Muscle of leg (tissue), 16 donors: ENCODE data around the gene CENPA. TPM values are rescaled to one million over a fixed set of nuclear protein-coding genes. Genes with fewer than 3 reads are reported as not detected.

Source experiments
- DNase-seq: peaks from one replicate; pipeline ENCODE4 v3.0.0; 2013
- H3K27ac ChIP-seq: one replicate; pipeline ENCODE4 v1.5.1; 2013; ENCODE audit warnings: mild to moderate bottlenecking, low read length, control low read depth
- H3K27me3 ChIP-seq: one replicate; pipeline ENCODE4 v1.6.1; 2013; ENCODE audit warnings: low read length; ENCODE audit not compliant: control insufficient read depth, insufficient read depth
- H3K36me3 ChIP-seq: one replicate; pipeline ENCODE4 v1.6.1; 2013; ENCODE audit warnings: low read length; ENCODE audit not compliant: control insufficient read depth, insufficient read depth
- H3K4me1 ChIP-seq: one replicate; pipeline ENCODE4 v1.6.1; 2013; ENCODE audit warnings: low read length; ENCODE audit not compliant: control insufficient read depth, insufficient read depth
- H3K4me3 ChIP-seq: one replicate; pipeline ENCODE4 v1.5.1; 2013; ENCODE audit warnings: low read length, control low read depth
- H3K9me3 ChIP-seq: replicated peaks from 2 replicates; pipeline ENCODE4 v1.6.1; 2013; ENCODE audit warnings: low read depth, low read length; ENCODE audit not compliant: control insufficient read depth
- WGBS: methylation state at CpG from one replicate; pipeline ENCODE4 v1.1.5; 2013; ENCODE audit warnings: missing lambda C conversion rate; ENCODE audit not compliant: insufficient coverage; 5-methylcytosine and 5-hydroxymethylcytosine counted together
- long read RNA-seq, 11 donors: transcript quantifications; one replicate each; lab custom pipeline, GENCODE V29; 2026
- polyA plus RNA-seq, 8 donors: library from polyadenylated mRNA; unstranded; fragments of 120-200 nt; gene quantifications; one replicate each; pipeline versions ENCODE4 v1.2.1 to v1.2.3, GENCODE V29; 2013; ENCODE audit warnings: inconsistent platforms in 1 of 8, low replicate concordance in 1 of 8; ENCODE audit not compliant: insufficient read length in 8 of 8, insufficient read depth in 1 of 8
- total RNA-seq: library from RNA; stranded (reverse); fragments of 120-200 nt; gene quantifications from one replicate; pipeline ENCODE4 v1.2.4, GENCODE V29; 2013

The CENPA gene
- total RNA-seq (4.3 TPM), polyA plus RNA-seq (10 to 100 TPM in 2 of 8 donors, 1 to 10 TPM in 6; 5.3 to 10.8 (median 8.5) TPM)
- long read RNA-seq, donor 1, partial matches to known transcripts: 0 of 2 reads
- long read RNA-seq, donor 1, other reads (novel, unspliced or antisense): 0 of 2 reads
- long read RNA-seq, donor 2, partial matches to known transcripts: 0 of 3 reads
- long read RNA-seq, donor 2, other reads (novel, unspliced or antisense): 0 of 3 reads
- long read RNA-seq, donor 3, partial matches to known transcripts: 0 of 1 reads
- long read RNA-seq, donor 3, other reads (novel, unspliced or antisense): 0 of 1 reads
- long read RNA-seq, donor 4, transcript CENPA-202 (5 exons, 1,452 nt): major isoform, 5 of 7 reads
- long read RNA-seq, donor 4, partial matches to known transcripts: 0 of 7 reads
- long read RNA-seq, donor 4, other reads (novel, unspliced or antisense): 0 of 7 reads
- long read RNA-seq, donor 5, transcript CENPA-202 (5 exons, 1,452 nt): major isoform, 15 of 16 reads
- long read RNA-seq, donor 5, partial matches to known transcripts: 0 of 16 reads
- long read RNA-seq, donor 5, other reads (novel, unspliced or antisense): 0 of 16 reads
- long read RNA-seq, donor 6, partial matches to known transcripts: 0 of 5 reads
- long read RNA-seq, donor 6, other reads (novel, unspliced or antisense): 0 of 5 reads
- long read RNA-seq, donor 7, partial matches to known transcripts: 0 of 4 reads
- long read RNA-seq, donor 7, other reads (novel, unspliced or antisense): 0 of 4 reads
- long read RNA-seq, donor 8, partial matches to known transcripts: 0 of 2 reads
- long read RNA-seq, donor 8, other reads (novel, unspliced or antisense): 0 of 2 reads
- long read RNA-seq, donor 9: 0 reads
- long read RNA-seq, donor 10, partial matches to known transcripts: 0 of 4 reads
- long read RNA-seq, donor 10, other reads (novel, unspliced or antisense): 0 of 4 reads
- long read RNA-seq, donor 11, partial matches to known transcripts: 0 of 2 reads
- long read RNA-seq, donor 11, other reads (novel, unspliced or antisense): 0 of 2 reads

DNA sequence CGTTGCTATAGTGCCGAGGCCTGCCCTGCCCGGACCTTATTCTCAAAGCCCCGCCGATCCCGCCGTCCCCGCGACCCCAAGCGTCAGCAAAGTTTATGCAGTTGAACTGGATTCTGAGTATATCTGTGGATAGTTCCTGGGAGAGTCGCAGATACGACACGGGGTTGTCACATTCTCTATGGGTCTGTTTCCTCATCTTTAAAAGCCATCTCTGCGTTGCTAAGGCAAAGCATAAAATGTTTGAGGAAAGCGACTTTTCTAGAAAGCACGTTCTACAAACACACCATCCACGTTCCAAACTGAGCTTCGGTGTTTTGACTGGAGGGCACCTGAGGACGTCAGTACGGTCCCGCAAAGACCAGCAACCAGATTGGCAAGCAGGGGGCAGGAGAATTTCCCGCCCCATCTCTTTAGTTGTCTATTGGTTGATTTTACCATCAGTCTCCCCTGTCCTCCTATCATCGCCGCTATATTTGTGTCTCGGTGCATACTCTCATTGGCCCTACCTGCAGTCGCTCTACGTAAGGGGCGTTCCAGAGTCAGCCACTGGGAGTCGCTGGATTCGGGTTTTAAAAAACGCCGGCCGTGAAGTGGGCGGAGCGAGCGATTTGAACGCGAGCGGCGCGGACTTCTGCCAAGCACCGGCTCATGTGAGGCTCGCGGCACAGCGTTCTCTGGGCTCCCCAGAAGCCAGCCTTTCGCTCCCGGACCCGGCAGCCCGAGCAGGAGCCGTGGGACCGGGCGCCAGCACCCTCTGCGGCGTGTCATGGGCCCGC is at the start of gene CENPA:
TSS of gene CENPA (plus strand) at position 626 of the 776 bp plus-strand sequence. CDS start at position 767, 141 bp downstream.
- Histone ChIP-seq H3K36me3 (peaks cover 15% of the 10 kb centered on the region), H3K27me3 (no peaks in the 10 kb centered on the region), H3K4me3 (peak within 1 kb of the TSS; percentile 66), H3K27ac (peak within 1 kb of the TSS; percentile 39), H3K9me3 (peaks cover under 1% of the 10 kb centered on the region), H3K4me1 (peaks cover 10% of the 10 kb centered on the region)
- DNase-seq: peak; percentile 100
- under 1% methylated on average over 52 of the region's 55 CpGs for WGBS

- DNase-seq: no peak
- H3K27ac ChIP-seq: no peak overlapping the region
- no CpG with 5 or more reads among the region's 4 CpGs for WGBS
Measured at GRCh38 chr2:26737221-26737620, 48.6 kb upstream of the CENPA start.

DNA sequence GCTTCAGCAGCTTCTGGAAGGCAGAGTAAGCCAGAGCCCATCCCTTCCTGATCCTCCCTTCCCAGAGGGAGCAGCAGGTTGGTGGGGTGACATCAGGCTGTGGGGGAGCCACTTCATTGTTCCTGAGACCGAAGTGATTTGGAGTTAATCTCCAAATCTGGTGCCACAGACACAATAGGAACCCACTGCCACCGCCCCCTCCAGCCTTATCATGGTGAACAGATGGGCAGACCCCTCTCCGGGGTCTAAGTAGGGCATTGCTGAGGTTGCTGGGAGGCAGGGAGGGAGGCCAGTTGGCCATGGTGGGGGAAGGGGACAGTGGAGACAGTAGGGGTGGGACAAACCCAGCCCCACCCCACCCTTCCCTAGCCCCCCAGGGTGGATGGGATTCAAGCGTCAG is 47.4 kb upstream of the CENPA start:
- Histone ChIP-seq H3K4me1 (peaks cover 29% of the 10 kb centered on the region), H3K9me3 (no peaks in the 10 kb centered on the region), H3K36me3 (no peaks in the 10 kb centered on the region), H3K27me3 (peaks cover 4% of the 10 kb centered on the region), H3K4me3 (no peak overlapping the region), H3K27ac (no peak overlapping the region)
- 100% methylated on average over 1 of the region's 4 CpGs for WGBS
- DNase-seq: no peak

More at GRCh38 chr2:26737221-26737620, 48.6 kb upstream of the CENPA start:
- Histone ChIP-seq H3K4me3 (no peak overlapping the region), H3K27me3 (peaks cover 4% of the 10 kb centered on the region), H3K4me1 (peaks cover 24% of the 10 kb centered on the region), H3K9me3 (no peaks in the 10 kb centered on the region), H3K36me3 (no peaks in the 10 kb centered on the region)

DNA sequence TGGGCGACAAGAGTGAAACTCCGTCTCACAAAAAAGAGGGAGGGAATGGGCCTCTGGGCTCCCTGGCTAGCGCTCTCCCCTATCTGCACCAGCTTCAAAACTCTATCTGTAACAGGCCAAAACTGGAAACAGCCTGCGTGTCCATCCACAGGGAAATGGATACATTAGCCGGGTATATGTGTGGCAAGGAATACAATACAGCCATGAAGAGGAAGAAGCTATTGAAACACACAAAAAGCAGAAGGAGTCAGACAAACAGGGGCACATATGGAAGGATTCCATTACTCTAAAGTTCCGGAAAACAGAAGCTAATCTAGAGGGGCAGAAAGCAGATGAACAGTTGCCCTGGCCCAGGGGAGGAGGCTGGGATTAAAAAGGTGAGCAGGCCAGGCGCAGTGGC is 46.3 kb upstream of the CENPA start:
- H3K4me1 ChIP-seq: peaks cover 29% of the 10 kb centered on the region
- H3K27me3 ChIP-seq: peaks cover 4% of the 10 kb centered on the region
- WGBS: 83% methylated on average over 3 of the region's 7 CpGs
- no peak overlapping the region for H3K4me3 ChIP-seq
- H3K36me3 ChIP-seq: no peaks in the 10 kb centered on the region
- no peak overlapping the region for H3K27ac ChIP-seq
- no peaks in the 10 kb centered on the region for H3K9me3 ChIP-seq
- DNase-seq: no peak

- WGBS: 77% methylated on average over 4 of the region's 6 CpGs
- no peaks in the 10 kb centered on the region for H3K9me3 ChIP-seq
- H3K4me1 ChIP-seq: peaks cover 29% of the 10 kb centered on the region
- DNase-seq: no peak
- peaks cover 7% of the 10 kb centered on the region for H3K27me3 ChIP-seq
- no peaks in the 10 kb centered on the region for H3K36me3 ChIP-seq
- H3K27ac ChIP-seq: no peak overlapping the region
- H3K4me3 ChIP-seq: no peak overlapping the region
Measured at GRCh38 chr2:26740346-26740745, 45.5 kb upstream of the CENPA start.

DNA sequence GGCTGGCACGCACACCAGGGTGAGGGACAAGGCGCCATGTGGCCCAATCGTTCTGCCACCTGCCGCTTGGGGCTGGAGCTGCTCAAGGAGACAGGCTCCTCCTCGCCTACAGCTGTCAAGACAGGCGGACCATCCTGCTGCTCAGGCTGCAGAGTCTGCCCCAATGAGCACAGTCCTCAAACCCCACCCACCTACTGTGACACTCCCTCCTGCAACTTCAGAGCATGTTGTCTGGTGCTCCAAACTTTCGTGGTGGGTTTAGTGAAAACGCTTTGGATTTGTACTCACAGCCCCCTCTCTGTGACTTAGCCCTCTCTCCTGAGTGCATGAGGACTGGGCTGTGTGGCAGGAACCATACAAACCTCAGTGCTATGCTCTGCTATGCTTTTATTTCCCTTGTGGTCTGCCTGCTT is 45.0 kb upstream of the CENPA start:
- Histone ChIP-seq H3K9me3 (no peaks in the 10 kb centered on the region), H3K27me3 (peaks cover 7% of the 10 kb centered on the region), H3K4me1 (peaks cover 29% of the 10 kb centered on the region), H3K36me3 (no peaks in the 10 kb centered on the region), H3K27ac (no peak overlapping the region), H3K4me3 (no peak overlapping the region)
- DNase-seq: peak; percentile 64
- WGBS: 25% methylated on average over 7 of the region's 8 CpGs

DNA sequence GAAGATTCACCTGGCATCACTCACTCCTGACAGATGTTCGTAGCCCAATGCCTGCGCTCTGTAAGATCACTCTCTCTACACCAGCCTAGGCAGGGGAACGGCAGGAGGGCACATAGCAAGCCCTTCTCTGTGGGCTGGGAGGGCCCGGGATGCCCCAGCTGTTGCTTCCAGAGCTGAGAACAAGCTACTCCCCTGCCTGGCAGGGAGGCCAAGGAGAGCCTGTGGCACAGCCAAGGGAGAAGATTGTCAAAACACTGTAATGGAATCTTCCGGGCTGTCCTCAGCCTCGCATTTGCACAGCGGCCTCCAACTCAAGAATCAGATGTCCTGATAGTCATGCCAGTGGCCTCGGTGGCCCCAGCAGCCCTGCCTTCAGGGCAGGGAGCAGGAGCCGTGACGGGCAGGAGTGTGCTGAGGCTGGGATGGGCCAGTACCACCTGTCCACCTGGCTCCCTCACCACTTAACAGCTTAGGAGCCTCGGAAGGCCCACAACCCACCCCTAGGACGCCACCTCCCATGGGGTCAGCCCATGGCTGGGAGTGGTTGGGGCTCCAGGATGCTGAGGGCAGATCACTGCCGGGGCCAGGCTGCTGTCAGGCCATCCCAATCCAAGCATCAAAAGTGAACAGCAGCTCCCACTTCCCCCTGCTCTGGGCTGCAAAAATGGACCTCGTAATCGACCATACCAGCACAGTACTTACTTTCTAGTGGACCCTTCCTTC is 43.6 kb upstream of the CENPA start:
- Histone ChIP-seq H3K9me3 (no peaks in the 10 kb centered on the region), H3K27me3 (peaks cover 5% of the 10 kb centered on the region), H3K4me3 (no peak overlapping the region), H3K36me3 (no peaks in the 10 kb centered on the region), H3K4me1 (peaks cover 26% of the 10 kb centered on the region), H3K27ac (no peak overlapping the region)
- 88% methylated on average over 13 of the region's 15 CpGs for WGBS
- peak; percentile 40 for DNase-seq

DNA sequence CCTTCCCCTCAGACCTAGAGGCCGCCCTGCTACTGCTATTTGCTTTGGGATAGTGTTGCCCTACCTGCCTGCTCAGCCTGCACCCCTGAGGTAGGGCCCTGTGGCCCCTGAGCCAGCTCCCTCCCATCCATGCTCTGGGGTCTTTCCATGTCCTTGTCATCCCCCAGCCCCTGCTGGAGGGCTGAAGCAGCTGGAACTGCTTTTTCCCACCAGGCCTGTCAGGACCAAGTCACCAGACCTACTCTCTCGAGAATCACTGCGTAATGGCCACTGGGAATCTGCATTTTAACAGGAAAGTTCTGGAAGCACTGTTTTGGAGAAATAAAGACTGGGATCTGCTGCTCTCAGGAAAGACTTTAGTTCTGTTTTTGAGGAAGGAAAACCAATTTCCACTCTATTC is 42.0 kb upstream of the CENPA start:
- H3K4me1 ChIP-seq: peaks cover 26% of the 10 kb centered on the region
- no peak overlapping the region for H3K4me3 ChIP-seq
- WGBS: 60% methylated on average over 1 of the region's 3 CpGs
- peaks cover 3% of the 10 kb centered on the region for H3K27me3 ChIP-seq
- H3K36me3 ChIP-seq: no peaks in the 10 kb centered on the region
- DNase-seq: no peak
- no peaks in the 10 kb centered on the region for H3K9me3 ChIP-seq
- H3K27ac ChIP-seq: no peak overlapping the region

GRCh38 chr2:26744953-26745352 is 40.9 kb upstream of the CENPA start:
- Histone ChIP-seq H3K4me1 (peaks cover 26% of the 10 kb centered on the region), H3K4me3 (no peak overlapping the region), H3K9me3 (no peaks in the 10 kb centered on the region), H3K27ac (no peak overlapping the region), H3K27me3 (peaks cover 3% of the 10 kb centered on the region), H3K36me3 (no peaks in the 10 kb centered on the region)
- no peak for DNase-seq
- WGBS: 97% methylated on average over 3 of the region's 3 CpGs
